Left ventricle myocardium inferior (tissue), 1 donor: ENCODE results near the gene GNAQ. TPM values are rescaled to one million over a fixed set of nuclear protein-coding genes. Genes with fewer than 3 reads are reported as not detected.

Source experiments
- DNase-seq: peaks from one replicate; pipeline ENCODE4 v3.0.0-alpha.2; 2020
- H3K27ac ChIP-seq: fragments of 200-600 bp; replicated peaks from 2 replicates; pipeline ENCODE4 v1.8.0; 2021
- H3K27me3 ChIP-seq: fragments of 200-600 bp; 2 replicates; pipeline ENCODE4 v1.8.0; 2021; ENCODE audit warnings: low read depth
- H3K36me3 ChIP-seq: fragments of 200-600 bp; 2 replicates; pipeline ENCODE4 v1.8.0; 2021
- H3K4me1 ChIP-seq: fragments of 200-600 bp; 2 replicates; pipeline ENCODE4 v1.8.0; 2021
- H3K4me3 ChIP-seq: fragments of 200-600 bp; 2 replicates; pipeline ENCODE4 v1.8.0; 2021; ENCODE audit warnings: mild to moderate bottlenecking, moderate library complexity
- H3K9me3 ChIP-seq: fragments of 200-600 bp; replicated peaks from 2 replicates; pipeline ENCODE4 v1.8.0; 2021
- CTCF ChIP-seq: fragments of 200-600 bp; IDR thresholded peaks from 2 replicates; pipeline ENCODE4 v1.8.0; 2021; ENCODE audit warnings: antibody characterized with exemption, mild to moderate bottlenecking, borderline replicate concordance
- intact Hi-C: fragments of 100-400 bp; cut with micrococcal nuclease; formaldehyde crosslinking; loops from one replicate; pipeline ENCODE4 v1.11.0; 2022
- total RNA-seq: library from RNA; stranded (reverse); fragmentation: NEBNext Ultra II Directional; extraction: Animal tissue kit (Norgen Biotek cat#: 25700); gene quantifications from one replicate; pipeline ENCODE4 v1.2.1, GENCODE V29; 2021
- donor health status: DM: no; HTN: yes; CAD: no; lungs with severe emphysema.

Gene GNAQ
- total RNA-seq, 1 donor from 2014 or later = 15.2 TPM

GRCh38 chr9:77915744-77916143 is 115.9 kb downstream of the GNAQ start:
- DNase-seq = no peak
- TF ChIP-seq CTCF = no peak
- peaks cover 15% of the 10 kb centered on the region for H3K36me3 ChIP-seq
- H3K4me1 ChIP-seq = peaks cover 15% of the 10 kb centered on the region
- H3K4me3 ChIP-seq = no peak overlapping the region
- H3K27ac ChIP-seq = peak overlapping the region; percentile 1
- H3K27me3 ChIP-seq = no peaks in the 10 kb centered on the region
- intact Hi-C loops = no loop called here
- H3K9me3 ChIP-seq = no peaks in the 10 kb centered on the region

- Histone ChIP-seq H3K4me3 (no peak overlapping the region), H3K36me3 (no peaks in the 10 kb centered on the region), H3K4me1 (peaks cover 33% of the 10 kb centered on the region), H3K27ac (no peak overlapping the region), H3K9me3 (no peaks in the 10 kb centered on the region), H3K27me3 (no peaks in the 10 kb centered on the region)
- intact Hi-C loops = no loop called here
- TF ChIP-seq CTCF = no peak
- no peak for DNase-seq
Measured at GRCh38 chr9:77912895-77913693, 118.5 kb downstream of the GNAQ start.

- H3K4me1 ChIP-seq = peaks cover 29% of the 10 kb centered on the region
- TF ChIP-seq CTCF = no peak
Measured at GRCh38 chr9:77911928-77912327, 119.7 kb downstream of the GNAQ start.

GRCh38 chr9:77910194-77910621 is 121.4 kb downstream of the GNAQ start:
- no peak for TF ChIP-seq CTCF
- Histone ChIP-seq H3K36me3 (no peaks in the 10 kb centered on the region), H3K27ac (no peak overlapping the region), H3K4me1 (peaks cover 32% of the 10 kb centered on the region), H3K27me3 (no peaks in the 10 kb centered on the region), H3K4me3 (no peak overlapping the region), H3K9me3 (no peaks in the 10 kb centered on the region)
- no peak for DNase-seq
- intact Hi-C loops = no loop called here

More at GRCh38 chr9:77911928-77912327, 119.7 kb downstream of the GNAQ start:
- intact Hi-C loops = no loop called here
- H3K36me3 ChIP-seq = no peaks in the 10 kb centered on the region
- no peaks in the 10 kb centered on the region for H3K27me3 ChIP-seq
- H3K9me3 ChIP-seq = no peaks in the 10 kb centered on the region
- no peak overlapping the region for H3K4me3 ChIP-seq
- no peak overlapping the region for H3K27ac ChIP-seq
- no peak for DNase-seq

- H3K27me3 ChIP-seq = no peaks in the 10 kb centered on the region
- no peak for DNase-seq
- H3K4me3 ChIP-seq = no peak overlapping the region
- H3K4me1 ChIP-seq = peaks cover 32% of the 10 kb centered on the region
- intact Hi-C loops = no loop called here
- no peak overlapping the region for H3K27ac ChIP-seq
- no peaks in the 10 kb centered on the region for H3K36me3 ChIP-seq
- TF ChIP-seq CTCF = no peak
- no peaks in the 10 kb centered on the region for H3K9me3 ChIP-seq
Measured at GRCh38 chr9:77909306-77909705, 122.3 kb downstream of the GNAQ start.
